Endothelial cell of umbilical vein (primary cell): ENCODE data around the gene ACTBL2.
"Not testable (repeated sequence)": the region's sequence is repeated elsewhere in the genome, so short reads cannot be mapped to it uniquely, and the experiment has no call there.

Source experiments
- EZH2 ChIP-seq: IDR thresholded peaks from 2 replicates; pipeline ENCODE4 v1.6.1; 2012; ENCODE audit warnings: borderline replicate concordance, low read depth, mild to moderate bottlenecking, moderate library complexity, low read length, inconsistent platforms; ENCODE audit not compliant: severe bottlenecking
- FOS ChIP-seq: IDR thresholded peaks from 2 replicates; pipeline ENCODE4 v1.6.1; 2011; ENCODE audit warnings: mild to moderate bottlenecking, low read length, moderate library complexity, borderline replicate concordance; ENCODE audit not compliant: insufficient read depth
- JUN ChIP-seq: IDR thresholded peaks from 2 replicates; pipeline ENCODE4 v1.6.1; 2011; ENCODE audit warnings: borderline replicate concordance, low read depth; ENCODE audit not compliant: insufficient read length, insufficient read depth
- MYC ChIP-seq: IDR thresholded peaks from one replicate; pipeline ENCODE4 v1.6.1; 2011; ENCODE audit warnings: mild to moderate bottlenecking, low read depth, low read length
- POLR2A ChIP-seq: IDR thresholded peaks from 2 replicates; pipeline ENCODE4 v1.6.1; 2012; ENCODE audit warnings: low read depth, mild to moderate bottlenecking, control low read depth, low read length
- POLR2AphosphoS5 ChIP-seq: IDR thresholded peaks from 2 replicates; pipeline ENCODE4 v1.6.1; 2012; ENCODE audit warnings: low read depth, mild to moderate bottlenecking, control low read depth, low read length, moderate library complexity; ENCODE audit not compliant: insufficient read depth
- TF ChIP-seq, protein P1 (sequence below), 2 donors: IDR thresholded peaks; 1 replicate in 1 of 2; 2 replicates in 1 of 2; pipeline ENCODE4 v1.5.1; 2011; ENCODE audit warnings: low read length in 2 of 2, mild to moderate bottlenecking in 2 of 2, moderate library complexity in 2 of 2, control low read depth in 1 of 2, inconsistent platforms in 1 of 2, low read depth in 1 of 2; ENCODE audit not compliant: insufficient read depth in 1 of 2; ENCODE audit errors: extremely low read depth in 1 of 2
- TF ChIP-seq, protein P2 (sequence below): IDR thresholded peaks from 2 replicates; pipeline ENCODE4 v1.6.1; 2011; ENCODE audit not compliant: insufficient read depth, insufficient read length

DNA sequence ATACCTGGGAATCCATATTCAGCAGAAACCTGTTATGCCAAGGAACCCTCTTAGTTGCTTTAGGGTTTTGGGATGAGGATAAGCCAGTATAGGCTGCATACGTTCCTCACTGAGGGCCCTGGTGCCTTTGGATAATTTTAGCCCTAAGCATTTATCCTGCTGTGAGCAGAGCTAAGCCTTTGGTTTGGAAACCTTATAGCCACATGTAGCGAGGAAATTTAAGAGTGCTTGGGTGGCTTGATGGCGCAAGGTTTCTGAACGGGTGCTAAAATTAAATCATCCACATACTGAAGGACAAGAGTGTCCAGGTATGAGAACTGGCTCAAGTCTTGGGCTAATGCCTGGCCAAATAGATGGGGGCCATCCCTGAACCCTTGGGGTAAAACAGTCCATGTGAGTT lies 39.9 kb upstream of the ACTBL2 start:
- TF ChIP-seq, protein P1, sequence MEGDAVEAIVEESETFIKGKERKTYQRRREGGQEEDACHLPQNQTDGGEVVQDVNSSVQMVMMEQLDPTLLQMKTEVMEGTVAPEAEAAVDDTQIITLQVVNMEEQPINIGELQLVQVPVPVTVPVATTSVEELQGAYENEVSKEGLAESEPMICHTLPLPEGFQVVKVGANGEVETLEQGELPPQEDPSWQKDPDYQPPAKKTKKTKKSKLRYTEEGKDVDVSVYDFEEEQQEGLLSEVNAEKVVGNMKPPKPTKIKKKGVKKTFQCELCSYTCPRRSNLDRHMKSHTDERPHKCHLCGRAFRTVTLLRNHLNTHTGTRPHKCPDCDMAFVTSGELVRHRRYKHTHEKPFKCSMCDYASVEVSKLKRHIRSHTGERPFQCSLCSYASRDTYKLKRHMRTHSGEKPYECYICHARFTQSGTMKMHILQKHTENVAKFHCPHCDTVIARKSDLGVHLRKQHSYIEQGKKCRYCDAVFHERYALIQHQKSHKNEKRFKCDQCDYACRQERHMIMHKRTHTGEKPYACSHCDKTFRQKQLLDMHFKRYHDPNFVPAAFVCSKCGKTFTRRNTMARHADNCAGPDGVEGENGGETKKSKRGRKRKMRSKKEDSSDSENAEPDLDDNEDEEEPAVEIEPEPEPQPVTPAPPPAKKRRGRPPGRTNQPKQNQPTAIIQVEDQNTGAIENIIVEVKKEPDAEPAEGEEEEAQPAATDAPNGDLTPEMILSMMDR (IDR thresholded peaks at IDR 0.05; ENCODE audit: extremely low read depth in 1 of 2, insufficient read depth in 1 of 2, low read depth in 1 of 2, low read length in 2 of 2), result not testable (repeated sequence)
- TF ChIP-seq POLR2A, EZH2, POLR2AphosphoS5, JUN, FOS, MYC: not testable (repeated sequence)
- TF ChIP-seq, protein P2, sequence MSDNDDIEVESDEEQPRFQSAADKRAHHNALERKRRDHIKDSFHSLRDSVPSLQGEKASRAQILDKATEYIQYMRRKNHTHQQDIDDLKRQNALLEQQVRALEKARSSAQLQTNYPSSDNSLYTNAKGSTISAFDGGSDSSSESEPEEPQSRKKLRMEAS, result not testable (repeated sequence)
